ENCODE measurements around the gene PCSK4.

Gene PCSK4

GRCh38 chr19:1470305-1471009, 19.7 kb downstream of the PCSK4 start:
- Histone ChIP-seq H3K4me3 (ENCODE audit: low read length) (peak overlapping the region; percentile 47), H3K9me3 (replicated peaks; ENCODE audit: low read length) (no peaks in the 10 kb centered on the region), H3K4me2 (ENCODE audit: low read length) (peak overlapping the region; percentile 81), H3K27me3 (ENCODE audit: control insufficient read depth, insufficient read depth, low read length) (peaks cover 50% of the 10 kb centered on the region), H3K36me3 (ENCODE audit: insufficient read depth, low read length) (no peaks in the 10 kb centered on the region), H3K4me1 (ENCODE audit: control insufficient read depth, insufficient read depth, low read length) (peaks cover 36% of the 10 kb centered on the region), H3K9ac (ENCODE audit: low read depth, low read length) (peak overlapping the region; percentile 13)

DNA sequence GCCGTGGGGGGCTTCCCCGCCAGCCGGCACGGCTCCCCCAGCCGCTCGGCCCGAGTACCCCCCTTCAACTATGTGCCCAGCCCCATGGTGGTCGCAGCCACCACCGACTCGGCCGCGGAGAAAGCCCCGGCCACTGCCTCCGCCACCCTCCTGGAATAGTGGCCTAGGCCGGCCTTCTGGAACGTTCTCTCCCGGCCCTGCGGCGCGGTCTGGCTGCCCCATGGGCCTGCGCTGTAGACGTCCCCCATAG, 20.2 kb downstream of the PCSK4 start:
- Histone ChIP-seq H3K4me3 (ENCODE audit: low read length) (peak overlapping the region; percentile 47), H3K4me2 (ENCODE audit: low read length) (peak overlapping the region; percentile 81), H3K36me3 (ENCODE audit: insufficient read depth, low read length) (no peaks in the 10 kb centered on the region), H3K9ac (ENCODE audit: low read depth, low read length) (peak overlapping the region; percentile 13), H3K9me3 (replicated peaks; ENCODE audit: low read length) (no peaks in the 10 kb centered on the region), H3K27me3 (ENCODE audit: control insufficient read depth, insufficient read depth, low read length) (peaks cover 50% of the 10 kb centered on the region), H3K4me1 (ENCODE audit: control insufficient read depth, insufficient read depth, low read length) (peaks cover 37% of the 10 kb centered on the region)

DNA sequence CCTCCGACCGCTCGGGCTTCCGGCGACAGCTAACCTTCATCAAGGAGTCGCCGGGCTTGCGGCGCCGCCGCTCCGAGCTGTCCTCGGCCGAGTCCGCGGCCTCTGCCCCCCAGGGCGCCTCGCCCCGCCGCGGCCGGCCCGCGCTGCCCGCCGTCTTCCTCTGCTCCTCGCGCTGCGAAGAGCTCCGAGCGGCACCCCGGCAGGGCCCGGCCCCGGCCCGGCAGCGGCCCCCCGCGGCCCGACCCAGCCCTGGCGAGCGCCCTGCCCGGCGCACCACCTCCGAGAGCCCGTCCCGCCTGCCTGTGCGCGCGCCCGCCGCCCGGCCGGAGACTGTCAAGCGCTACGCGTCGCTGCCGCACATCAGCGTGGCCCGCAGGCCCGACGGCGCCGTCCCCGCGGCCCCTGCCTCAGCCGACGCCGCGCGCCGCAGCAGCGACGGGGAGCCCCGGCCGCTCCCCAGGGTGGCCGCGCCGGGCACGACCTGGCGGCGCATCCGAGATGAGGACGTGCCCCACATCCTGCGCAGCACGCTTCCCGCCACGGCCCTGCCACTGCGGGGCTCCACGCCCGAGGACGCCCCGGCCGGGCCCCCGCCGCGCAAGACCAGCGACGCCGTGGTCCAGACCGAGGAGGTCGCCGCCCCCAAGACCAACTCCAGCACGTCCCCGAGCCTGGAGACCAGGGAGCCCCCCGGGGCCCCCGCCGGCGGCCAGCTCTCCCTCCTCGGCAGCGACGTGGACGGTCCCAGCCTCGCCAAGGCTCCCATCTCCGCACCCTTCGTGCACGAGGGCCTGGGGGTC, 20.7 kb downstream of the PCSK4 start:
- H3K36me3 ChIP-seq (ENCODE audit: insufficient read depth, low read length) = no peaks in the 10 kb centered on the region
- peaks cover 37% of the 10 kb centered on the region for H3K4me1 ChIP-seq (ENCODE audit: control insufficient read depth, insufficient read depth, low read length)
- peaks cover 50% of the 10 kb centered on the region for H3K27me3 ChIP-seq (ENCODE audit: control insufficient read depth, insufficient read depth, low read length)
- peak overlapping the region; percentile 81 for H3K4me2 ChIP-seq (ENCODE audit: low read length)
- peak overlapping the region; percentile 56 for H3K4me3 ChIP-seq (ENCODE audit: low read length)
- no peak overlapping the region for H3K9ac ChIP-seq (ENCODE audit: low read depth, low read length)
- H3K9me3 ChIP-seq (replicated peaks; ENCODE audit: low read length) = no peaks in the 10 kb centered on the region

DNA sequence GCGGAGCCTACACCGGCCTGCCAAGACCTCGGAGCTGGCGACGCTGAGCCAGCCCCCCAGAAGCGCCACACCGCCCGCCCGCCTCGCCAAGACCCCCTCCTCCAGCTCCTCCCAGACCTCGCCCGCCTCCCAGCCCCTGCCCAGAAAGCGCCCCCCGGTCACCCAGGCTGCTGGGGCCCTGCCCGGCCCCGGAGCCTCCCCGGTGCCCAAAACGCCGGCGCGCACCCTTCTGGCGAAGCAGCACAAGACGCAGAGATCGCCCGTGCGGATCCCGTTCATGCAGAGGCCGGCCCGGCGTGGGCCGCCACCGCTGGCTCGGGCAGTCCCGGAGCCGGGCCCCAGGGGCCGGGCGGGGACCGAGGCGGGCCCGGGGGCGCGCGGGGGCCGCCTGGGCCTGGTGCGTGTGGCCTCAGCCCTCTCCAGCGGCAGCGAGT, 21.3 kb downstream of the PCSK4 start:
- H3K27me3 ChIP-seq (ENCODE audit: control insufficient read depth, insufficient read depth, low read length) = peaks cover 50% of the 10 kb centered on the region
- H3K9ac ChIP-seq (ENCODE audit: low read depth, low read length) = no peak overlapping the region
- H3K4me2 ChIP-seq (ENCODE audit: low read length) = peak overlapping the region; percentile 81
- no peaks in the 10 kb centered on the region for H3K9me3 ChIP-seq (replicated peaks; ENCODE audit: low read length)
- no peaks in the 10 kb centered on the region for H3K36me3 ChIP-seq (ENCODE audit: insufficient read depth, low read length)
- peak overlapping the region; percentile 56 for H3K4me3 ChIP-seq (ENCODE audit: low read length)
- peaks cover 37% of the 10 kb centered on the region for H3K4me1 ChIP-seq (ENCODE audit: control insufficient read depth, insufficient read depth, low read length)

DNA sequence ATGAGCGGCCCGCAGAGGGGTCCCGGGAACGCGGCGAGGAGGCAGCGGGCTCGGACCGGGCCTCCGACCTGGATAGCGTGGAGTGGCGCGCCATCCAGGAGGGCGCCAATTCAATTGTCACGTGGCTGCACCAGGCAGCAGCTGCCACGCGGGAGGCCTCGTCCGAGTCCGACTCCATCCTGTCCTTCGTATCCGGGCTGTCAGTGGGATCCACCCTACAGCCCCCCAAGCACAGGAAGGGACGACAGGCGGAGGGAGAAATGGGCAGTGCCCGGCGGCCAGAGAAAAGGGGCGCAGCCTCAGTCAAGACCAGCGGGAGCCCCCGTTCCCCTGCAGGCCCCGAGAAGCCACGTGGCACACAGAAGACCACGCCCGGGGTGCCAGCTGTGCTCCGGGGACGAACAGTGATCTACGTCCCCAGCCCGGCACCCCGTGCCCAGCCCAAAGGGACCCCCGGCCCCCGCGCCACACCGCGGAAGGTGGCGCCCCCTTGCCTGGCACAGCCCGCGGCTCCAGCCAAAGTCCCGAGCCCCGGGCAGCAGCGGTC, 21.8 kb downstream of the PCSK4 start:
- peak overlapping the region; percentile 81 for H3K4me2 ChIP-seq (ENCODE audit: low read length)
- no peak overlapping the region for H3K9ac ChIP-seq (ENCODE audit: low read depth, low read length)
- peak overlapping the region; percentile 55 for H3K4me3 ChIP-seq (ENCODE audit: low read length)
- no peaks in the 10 kb centered on the region for H3K9me3 ChIP-seq (replicated peaks; ENCODE audit: low read length)
- H3K4me1 ChIP-seq (ENCODE audit: control insufficient read depth, insufficient read depth, low read length) = peaks cover 37% of the 10 kb centered on the region
- H3K27me3 ChIP-seq (ENCODE audit: control insufficient read depth, insufficient read depth, low read length) = peaks cover 47% of the 10 kb centered on the region
- no peaks in the 10 kb centered on the region for H3K36me3 ChIP-seq (ENCODE audit: insufficient read depth, low read length)

- Histone ChIP-seq H3K4me1 (ENCODE audit: control insufficient read depth, insufficient read depth, low read length) (peaks cover 37% of the 10 kb centered on the region), H3K9ac (ENCODE audit: low read depth, low read length) (no peak overlapping the region), H3K27me3 (ENCODE audit: control insufficient read depth, insufficient read depth, low read length) (peaks cover 41% of the 10 kb centered on the region), H3K9me3 (replicated peaks; ENCODE audit: low read length) (no peaks in the 10 kb centered on the region), H3K4me3 (ENCODE audit: low read length) (peak overlapping the region; percentile 55), H3K4me2 (ENCODE audit: low read length) (peak overlapping the region; percentile 81), H3K36me3 (ENCODE audit: insufficient read depth, low read length) (no peaks in the 10 kb centered on the region)
These were observed 22.5 kb downstream of the PCSK4 start for GRCh38 chr19:1467490-1468273.

DNA sequence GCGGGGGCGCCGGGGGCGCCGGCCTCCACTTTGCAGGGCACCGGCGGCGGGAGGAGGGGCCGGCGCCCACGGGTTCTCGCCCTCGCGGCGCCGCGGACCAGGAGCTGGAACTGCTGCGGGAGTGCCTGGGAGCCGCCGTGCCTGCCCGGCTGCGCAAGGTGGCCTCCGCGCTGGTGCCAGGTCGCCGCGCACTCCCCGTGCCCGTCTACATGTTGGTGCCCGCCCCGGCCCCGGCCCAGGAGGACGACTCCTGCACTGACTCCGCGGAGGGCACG, 23.0 kb downstream of the PCSK4 start:
- Histone ChIP-seq H3K4me2 (ENCODE audit: low read length) (peak overlapping the region; percentile 44), H3K4me1 (ENCODE audit: control insufficient read depth, insufficient read depth, low read length) (peaks cover 37% of the 10 kb centered on the region), H3K9me3 (replicated peaks; ENCODE audit: low read length) (no peaks in the 10 kb centered on the region), H3K36me3 (ENCODE audit: insufficient read depth, low read length) (no peaks in the 10 kb centered on the region), H3K27me3 (ENCODE audit: control insufficient read depth, insufficient read depth, low read length) (peaks cover 36% of the 10 kb centered on the region), H3K9ac (ENCODE audit: low read depth, low read length) (no peak overlapping the region), H3K4me3 (ENCODE audit: low read length) (no peak overlapping the region)

- H3K36me3 ChIP-seq (ENCODE audit: insufficient read depth, low read length) = no peaks in the 10 kb centered on the region
- H3K9ac ChIP-seq (ENCODE audit: low read depth, low read length) = no peak overlapping the region
- no peak overlapping the region for H3K4me2 ChIP-seq (ENCODE audit: low read length)
- H3K4me1 ChIP-seq (ENCODE audit: control insufficient read depth, insufficient read depth, low read length) = peaks cover 35% of the 10 kb centered on the region
- H3K4me3 ChIP-seq (ENCODE audit: low read length) = no peak overlapping the region
- H3K27me3 ChIP-seq (ENCODE audit: control insufficient read depth, insufficient read depth, low read length) = peaks cover 31% of the 10 kb centered on the region
- no peaks in the 10 kb centered on the region for H3K9me3 ChIP-seq (replicated peaks; ENCODE audit: low read length)
These were observed 23.5 kb downstream of the PCSK4 start for GRCh38 chr19:1466461-1467214.

DNA sequence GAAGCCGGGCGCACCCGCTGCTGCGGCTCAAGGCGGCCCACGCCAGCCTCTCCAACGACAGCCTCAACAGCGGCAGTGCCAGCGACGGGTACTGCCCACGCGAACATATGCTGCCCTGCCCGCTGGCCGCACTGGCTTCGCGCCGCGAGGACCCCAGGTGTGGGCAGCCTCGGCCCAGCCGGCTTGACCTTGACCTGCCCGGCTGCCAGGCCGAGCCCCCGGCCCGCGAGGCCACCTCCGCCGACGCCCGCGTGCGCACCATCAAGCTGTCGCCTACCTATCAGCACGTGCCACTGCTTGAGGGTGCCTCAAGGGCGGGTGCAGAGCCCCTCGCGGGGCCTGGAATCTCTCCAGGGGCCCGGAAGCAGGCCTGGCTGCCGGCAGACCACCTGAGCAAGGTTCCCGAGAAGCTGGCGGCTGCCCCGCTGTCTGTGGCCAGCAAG, 24.1 kb downstream of the PCSK4 start:
- H3K4me3 ChIP-seq (ENCODE audit: low read length) = no peak overlapping the region
- H3K36me3 ChIP-seq (ENCODE audit: insufficient read depth, low read length) = no peaks in the 10 kb centered on the region
- H3K27me3 ChIP-seq (ENCODE audit: control insufficient read depth, insufficient read depth, low read length) = peaks cover 25% of the 10 kb centered on the region
- no peaks in the 10 kb centered on the region for H3K9me3 ChIP-seq (replicated peaks; ENCODE audit: low read length)
- peak overlapping the region; percentile 12 for H3K4me2 ChIP-seq (ENCODE audit: low read length)
- H3K9ac ChIP-seq (ENCODE audit: low read depth, low read length) = no peak overlapping the region
- H3K4me1 ChIP-seq (ENCODE audit: control insufficient read depth, insufficient read depth, low read length) = peaks cover 29% of the 10 kb centered on the region

- H3K4me3 ChIP-seq (ENCODE audit: low read length) = no peak overlapping the region
- no peak overlapping the region for H3K9ac ChIP-seq (ENCODE audit: low read depth, low read length)
- peaks cover 22% of the 10 kb centered on the region for H3K4me1 ChIP-seq (ENCODE audit: control insufficient read depth, insufficient read depth, low read length)
- H3K4me2 ChIP-seq (ENCODE audit: low read length) = peak overlapping the region; percentile 12
- no peaks in the 10 kb centered on the region for H3K9me3 ChIP-seq (replicated peaks; ENCODE audit: low read length)
- H3K36me3 ChIP-seq (ENCODE audit: insufficient read depth, low read length) = no peaks in the 10 kb centered on the region
- peaks cover 19% of the 10 kb centered on the region for H3K27me3 ChIP-seq (ENCODE audit: control insufficient read depth, insufficient read depth, low read length)
These were observed 24.7 kb downstream of the PCSK4 start for GRCh38 chr19:1465191-1466016.

Measured in skeletal muscle satellite cell (primary cell).